K562 (cell line): Measurements from ENCODE around the gene CYSRT1. TPM values are rescaled to one million over a fixed set of nuclear protein-coding genes. Genes with fewer than 3 reads are reported as not detected.

Experiments used
- BCL6 ChIP-seq: fragments of 250-450 bp; sonication (Bioruptor Pico); IDR thresholded peaks from 2 replicates; pipeline ENCODE4 v1.4.0; 2020
- CCAR2 ChIP-seq: fragments of 200-400 bp; formaldehyde crosslinking; IDR thresholded peaks from 2 replicates; pipeline ENCODE4 v1.6.1; 2017; ENCODE audit warnings: mild to moderate bottlenecking, low read depth, low read length
- CREBBP ChIP-seq: IDR thresholded peaks from one replicate; pipeline ENCODE4 v1.6.1; 2012; ENCODE audit warnings: low read depth, mild to moderate bottlenecking, control low read depth, inconsistent platforms, low read length
- FOXK1 ChIP-seq: sonication (generic); formaldehyde crosslinking; IDR thresholded peaks from 2 replicates; pipeline ENCODE4 v1.8.0; 2022; ENCODE audit warnings: missing genetic modification reagents, mild to moderate bottlenecking, borderline replicate concordance
- HDAC3 ChIP-seq: fragments of 450-650 bp; IDR thresholded peaks from 2 replicates; pipeline ENCODE4 v1.6.1; 2018; ENCODE audit warnings: borderline replicate concordance, mild to moderate bottlenecking, moderate library complexity; ENCODE audit not compliant: partially characterized antibody
- ILF3 ChIP-seq: fragments of 450-650 bp; IDR thresholded peaks from 2 replicates; pipeline ENCODE4 v1.6.1; 2018; ENCODE audit warnings: antibody characterized with exemption, mild to moderate bottlenecking, moderate library complexity, borderline replicate concordance
- KDM5B ChIP-seq: fragments of 200-600 bp; sonication (generic); IDR thresholded peaks from 2 replicates; pipeline ENCODE4 v1.6.1; 2012; ENCODE audit warnings: low read depth, mild to moderate bottlenecking, moderate library complexity, low read length, control low read depth, inconsistent platforms; ENCODE audit not compliant: insufficient replicate concordance
- LCOR ChIP-seq: sonication (generic); formaldehyde crosslinking; IDR thresholded peaks from 2 replicates; pipeline ENCODE4 v1.8.0; 2022; ENCODE audit warnings: mild to moderate bottlenecking, missing genetic modification reagents
- POLR2AphosphoS5 ChIP-seq: IDR thresholded peaks from 2 replicates; pipeline ENCODE4 v1.6.1; 2011; ENCODE audit warnings: mild to moderate bottlenecking, low read depth, low read length, moderate library complexity; ENCODE audit not compliant: control insufficient read depth, insufficient read depth
- RFX7 ChIP-seq: fragments of 250-450 bp; sonication (Bioruptor Pico); IDR thresholded peaks from 2 replicates; pipeline ENCODE4 v1.5.1; 2021; ENCODE audit warnings: mild to moderate bottlenecking
- ZBED1 ChIP-seq: IDR thresholded peaks from 2 replicates; pipeline ENCODE4 v1.6.1; 2014
- ZZZ3 ChIP-seq: fragments of 450-650 bp; IDR thresholded peaks from 2 replicates; pipeline ENCODE4 v1.6.1; 2016; ENCODE audit warnings: antibody characterized with exemption, mild to moderate bottlenecking, moderate library complexity
- polyA plus RNA-seq, 8 experiments: library from polyadenylated mRNA; depleted of rRNA in 4 of 8; stranded (reverse) in 5 of 8; unstranded in 3 of 8; fragments of >200 nt; fragmentation: Nextera tagmentation in 2 of 8; fragmentation: Illumina TruSeq in 1 of 8; extraction: Ambion mirVana in 2 of 8; extraction: Trizol in 1 of 8; gene quantifications; 2 replicates each; pipeline versions ENCODE4 v1.2.1 to v1.2.3, GENCODE V29; 2011 to 2014; ENCODE audit warnings: inconsistent platforms in 1 of 8, missing spikeins in 1 of 8
- total RNA-seq, 7 experiments: library from RNA; depleted of rRNA in 6 of 7; stranded (reverse); fragments of >200 nt in 6 of 7; fragmentation: Illumina TruSeq in 2 of 7; extraction: Trizol in 2 of 7; gene quantifications; 2 replicates each; pipeline versions ENCODE4 v1.2.1 to v1.2.3, GENCODE V29; 2011 to 2021; ENCODE audit warnings: low replicate concordance in 1 of 7
- TF ChIP-seq, protein P1 (sequence below): sonication (generic); formaldehyde crosslinking; IDR thresholded peaks from 2 replicates; pipeline ENCODE4 v1.8.1; 2023; ENCODE audit warnings: mild to moderate bottlenecking, missing genetic modification reagents
- TF ChIP-seq, protein P2 (sequence below): fragments of 450-650 bp; formaldehyde crosslinking; IDR thresholded peaks from 2 replicates; pipeline ENCODE4 v1.4.0; 2020; ENCODE audit warnings: mild to moderate bottlenecking, moderate library complexity
- TF ChIP-seq, protein P3 (sequence below): fragments of 450-650 bp; formaldehyde crosslinking; IDR thresholded peaks from 2 replicates; pipeline ENCODE4 v1.4.0; 2020; ENCODE audit warnings: mild to moderate bottlenecking, mixed read lengths
- TF ChIP-seq, protein P4 (sequence below): IDR thresholded peaks from 3 replicates; pipeline ENCODE4 v1.6.1; 2011; ENCODE audit warnings: borderline replicate concordance, mild to moderate bottlenecking; ENCODE audit not compliant: insufficient read length, insufficient read depth

Gene CYSRT1
- total and polyA plus RNA-seq, 9 of the 15 experiments (the other 6 are each of a cell fraction or from before 2014, with no cell fraction given), result 0.04 to 1.4 (median 0.42) TPM; not detected in 3

DNA sequence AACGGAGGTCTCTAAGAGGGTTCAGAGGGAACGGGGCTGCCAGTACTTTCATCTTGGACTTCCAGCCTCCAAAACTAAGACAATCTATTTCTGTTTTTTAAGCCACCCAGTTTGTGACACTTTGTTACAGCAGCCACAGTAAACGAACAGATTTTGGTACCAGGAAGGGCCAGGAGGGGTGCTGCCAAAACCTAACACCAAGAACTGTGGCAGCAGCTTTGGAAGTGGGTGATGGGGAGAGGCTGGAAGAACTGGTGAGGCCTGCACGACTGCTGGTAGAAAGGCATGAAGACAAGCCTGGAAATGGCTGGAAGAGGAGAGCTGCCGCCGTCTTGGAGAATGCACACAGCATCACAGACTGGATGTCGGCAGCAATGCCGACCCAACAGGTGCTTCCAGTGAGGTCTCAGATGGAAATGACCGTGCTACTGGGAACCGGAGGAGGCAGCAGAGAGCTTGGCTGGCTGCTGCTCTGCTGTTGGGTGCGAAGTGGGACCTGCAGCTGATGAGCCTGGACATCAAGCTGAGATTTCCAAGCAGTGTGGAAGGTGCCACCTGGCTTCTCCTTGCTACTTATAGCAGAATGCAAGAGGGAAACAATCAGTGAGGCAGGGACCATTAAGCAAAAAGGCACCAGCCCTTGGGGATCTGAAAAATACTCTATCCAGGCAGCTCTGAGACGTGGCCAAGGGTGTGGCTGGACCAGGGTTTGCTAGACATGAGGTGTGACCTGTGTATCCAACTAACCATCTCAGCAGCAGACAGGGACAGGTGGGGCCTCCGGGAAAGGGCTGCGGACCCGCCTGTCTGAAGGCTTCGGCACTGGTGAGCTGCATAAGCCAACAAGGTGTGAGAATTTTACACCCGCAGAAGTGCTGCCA lies 48.4 kb upstream of the CYSRT1 start (continued):
- TF ChIP-seq KDM5B (no peak), RFX7 (no peak), FOXK1 (CRISPR knock-in tag) (no peak), LCOR (0 out of 2 replicates have a peak, but pooled peaks have one; percentile 45), BCL6 (no peak), HDAC3 (no peak), ILF3 (no peak), ZBED1 (no peak), POLR2AphosphoS5 (peak; percentile 12; the same call in 1 of the 2 replicates), CCAR2 (no peak), CREBBP (no peak), ZZZ3 (no peak)
- TF ChIP-seq, protein P1, sequence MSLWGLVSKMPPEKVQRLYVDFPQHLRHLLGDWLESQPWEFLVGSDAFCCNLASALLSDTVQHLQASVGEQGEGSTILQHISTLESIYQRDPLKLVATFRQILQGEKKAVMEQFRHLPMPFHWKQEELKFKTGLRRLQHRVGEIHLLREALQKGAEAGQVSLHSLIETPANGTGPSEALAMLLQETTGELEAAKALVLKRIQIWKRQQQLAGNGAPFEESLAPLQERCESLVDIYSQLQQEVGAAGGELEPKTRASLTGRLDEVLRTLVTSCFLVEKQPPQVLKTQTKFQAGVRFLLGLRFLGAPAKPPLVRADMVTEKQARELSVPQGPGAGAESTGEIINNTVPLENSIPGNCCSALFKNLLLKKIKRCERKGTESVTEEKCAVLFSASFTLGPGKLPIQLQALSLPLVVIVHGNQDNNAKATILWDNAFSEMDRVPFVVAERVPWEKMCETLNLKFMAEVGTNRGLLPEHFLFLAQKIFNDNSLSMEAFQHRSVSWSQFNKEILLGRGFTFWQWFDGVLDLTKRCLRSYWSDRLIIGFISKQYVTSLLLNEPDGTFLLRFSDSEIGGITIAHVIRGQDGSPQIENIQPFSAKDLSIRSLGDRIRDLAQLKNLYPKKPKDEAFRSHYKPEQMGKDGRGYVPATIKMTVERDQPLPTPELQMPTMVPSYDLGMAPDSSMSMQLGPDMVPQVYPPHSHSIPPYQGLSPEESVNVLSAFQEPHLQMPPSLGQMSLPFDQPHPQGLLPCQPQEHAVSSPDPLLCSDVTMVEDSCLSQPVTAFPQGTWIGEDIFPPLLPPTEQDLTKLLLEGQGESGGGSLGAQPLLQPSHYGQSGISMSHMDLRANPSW (CRISPR knock-in tag), result no peak
- TF ChIP-seq, protein P2, sequence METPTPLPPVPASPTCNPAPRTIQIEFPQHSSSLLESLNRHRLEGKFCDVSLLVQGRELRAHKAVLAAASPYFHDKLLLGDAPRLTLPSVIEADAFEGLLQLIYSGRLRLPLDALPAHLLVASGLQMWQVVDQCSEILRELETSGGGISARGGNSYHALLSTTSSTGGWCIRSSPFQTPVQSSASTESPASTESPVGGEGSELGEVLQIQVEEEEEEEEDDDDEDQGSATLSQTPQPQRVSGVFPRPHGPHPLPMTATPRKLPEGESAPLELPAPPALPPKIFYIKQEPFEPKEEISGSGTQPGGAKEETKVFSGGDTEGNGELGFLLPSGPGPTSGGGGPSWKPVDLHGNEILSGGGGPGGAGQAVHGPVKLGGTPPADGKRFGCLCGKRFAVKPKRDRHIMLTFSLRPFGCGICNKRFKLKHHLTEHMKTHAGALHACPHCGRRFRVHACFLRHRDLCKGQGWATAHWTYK (CRISPR knock-in tag), result no peak
- TF ChIP-seq, protein P3, sequence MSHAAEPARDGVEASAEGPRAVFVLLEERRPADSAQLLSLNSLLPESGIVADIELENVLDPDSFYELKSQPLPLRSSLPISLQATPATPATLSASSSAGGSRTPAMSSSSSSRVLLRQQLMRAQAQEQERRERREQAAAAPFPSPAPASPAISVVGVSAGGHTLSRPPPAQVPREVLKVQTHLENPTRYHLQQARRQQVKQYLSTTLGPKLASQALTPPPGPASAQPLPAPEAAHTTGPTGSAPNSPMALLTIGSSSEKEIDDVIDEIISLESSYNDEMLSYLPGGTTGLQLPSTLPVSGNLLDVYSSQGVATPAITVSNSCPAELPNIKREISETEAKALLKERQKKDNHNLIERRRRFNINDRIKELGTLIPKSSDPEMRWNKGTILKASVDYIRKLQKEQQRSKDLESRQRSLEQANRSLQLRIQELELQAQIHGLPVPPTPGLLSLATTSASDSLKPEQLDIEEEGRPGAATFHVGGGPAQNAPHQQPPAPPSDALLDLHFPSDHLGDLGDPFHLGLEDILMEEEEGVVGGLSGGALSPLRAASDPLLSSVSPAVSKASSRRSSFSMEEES, result no peak
- TF ChIP-seq, protein P4, sequence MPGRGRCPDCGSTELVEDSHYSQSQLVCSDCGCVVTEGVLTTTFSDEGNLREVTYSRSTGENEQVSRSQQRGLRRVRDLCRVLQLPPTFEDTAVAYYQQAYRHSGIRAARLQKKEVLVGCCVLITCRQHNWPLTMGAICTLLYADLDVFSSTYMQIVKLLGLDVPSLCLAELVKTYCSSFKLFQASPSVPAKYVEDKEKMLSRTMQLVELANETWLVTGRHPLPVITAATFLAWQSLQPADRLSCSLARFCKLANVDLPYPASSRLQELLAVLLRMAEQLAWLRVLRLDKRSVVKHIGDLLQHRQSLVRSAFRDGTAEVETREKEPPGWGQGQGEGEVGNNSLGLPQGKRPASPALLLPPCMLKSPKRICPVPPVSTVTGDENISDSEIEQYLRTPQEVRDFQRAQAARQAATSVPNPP, result no peak
